Measurements from ENCODE around the gene UBR4.
"Not testable (repeated sequence)": the region's sequence is repeated elsewhere in the genome, so short reads cannot be mapped to it uniquely, and the experiment has no call there.

- TF ChIP-seq CTCF, POLR2A (IDR thresholded peaks at IDR 0.05): not testable (repeated sequence)
These were observed 21.9 kb upstream of the UBR4 start for GRCh38 chr1:19231736-19232523.
